RWPE1 (cell line): ENCODE results near the gene DHX40.
A peak's percentile ranks its signal among the peaks of the same experiment; 100 is the strongest.
"Not testable (repeated sequence)": the region's sequence is repeated elsewhere in the genome, so short reads cannot be mapped to it uniquely, and the experiment has no call there.

ENCODE experiments used
- CTCF ChIA-PET: fragments of 350-600 bp; sonication (Branson Sonifier 250); formaldehyde crosslinking; extraction: SDS; loops from one replicate; lab custom pipeline; 2021; lab: Yijun Ruan, JAX
- POLR2A ChIA-PET: fragments of 400-600 bp; formaldehyde crosslinking; extraction: SDS; loops from one replicate; lab custom pipeline; 2020; ENCODE audit warnings: antibody characterized with exemption; ENCODE audit not compliant: low non-redundant PET; lab: Yijun Ruan, JAX
- DNase-seq: peaks from one replicate; pipeline ENCODE4 v3.0.0; 2012; ENCODE audit warnings: low spot score
- H3K27ac ChIP-seq: fragments of 450-650 bp; 2 replicates; pipeline ENCODE4 v1.5.1; 2017
- CTCF ChIP-seq: fragments of 450-650 bp; conservative IDR thresholded peaks from 2 replicates; pipeline ENCODE4 v1.5.1; 2017; ENCODE audit warnings: low read depth, mild to moderate bottlenecking

The DHX40 gene

GRCh38 chr17:59565171-59565958, at the start of gene DHX40:
TSS of gene DHX40 (plus strand) at chr17:59565610. CDS start at chr17:59565672, 62 bp downstream.
- ChIA-PET CTCF (interaction anchor here (0.6 to 0.7 kb wide), 3 partner anchors 42 to 1448 kb away, joined by 3 to 7 read pairs (median 4); no protein-coding TSS in a partner anchor), POLR2A (interaction anchor here (0.7 kb wide), 1 partner anchor 116 kb away, joined by 5 read pairs; no protein-coding TSS in a partner anchor)
- DNase-seq: peak; percentile 96
- H3K27ac ChIP-seq: peak within 1 kb of the TSS; percentile 81
- no peak for TF ChIP-seq CTCF

GRCh38 chr17:59516451-59516850, 49.0 kb upstream of the DHX40 start:
- no peak for TF ChIP-seq CTCF
- no peak for DNase-seq
- no peak overlapping the region for H3K27ac ChIP-seq
- ChIA-PET CTCF (no interaction called here), POLR2A (no interaction called here)

GRCh38 chr17:59519132-59519531, 46.3 kb upstream of the DHX40 start:
- no peak overlapping the region for H3K27ac ChIP-seq
- POLR2A ChIA-PET: no interaction called here
- CTCF ChIA-PET: interaction anchor here (0.6 to 0.9 kb wide), 2 partner anchors 7 to 334 kb away, joined by 3 to 5 read pairs; no protein-coding TSS in a partner anchor
- DNase-seq: no peak
- no peak for TF ChIP-seq CTCF

GRCh38 chr17:59520251-59520650, 45.2 kb upstream of the DHX40 start:
- CTCF ChIA-PET: interaction anchor here (0.7 kb wide), 1 partner anchor 76 kb away, joined by 3 read pairs; no protein-coding TSS in a partner anchor
- TF ChIP-seq CTCF: no peak
- POLR2A ChIA-PET: no interaction called here
- H3K27ac ChIP-seq: no peak overlapping the region
- DNase-seq: no peak

GRCh38 chr17:59521465-59522126, 43.8 kb upstream of the DHX40 start:
- POLR2A ChIA-PET: no interaction called here
- TF ChIP-seq CTCF: peak; percentile 96
- CTCF ChIA-PET: interaction anchor here (0.7 to 1.3 kb wide), 7 partner anchors 8 to 698 kb away, joined by 3 to 9 read pairs (median 4); no protein-coding TSS in a partner anchor
- H3K27ac ChIP-seq: no peak overlapping the region
- peak; percentile 78 for DNase-seq

- DNase-seq, H3K27ac ChIP-seq, POLR2A ChIA-PET: not testable (repeated sequence)
- CTCF ChIA-PET: interaction anchor here (0.7 kb wide), 1 partner anchor 208 kb away, joined by 6 read pairs; no protein-coding TSS in a partner anchor
These were observed 40.5 kb upstream of the DHX40 start for GRCh38 chr17:59524930-59525329.
